GM18858 (cell line): ENCODE measurements around the gene EMP1.
A peak's percentile ranks its signal among the peaks of the same experiment; 100 is the strongest.

ENCODE experiments used
- ATAC-seq: cut with Tn5 transposase; IDR thresholded peaks from one replicate; pipeline ENCODE4 v1.9.1; 2021; ENCODE audit not compliant: unreplicated experiment

The EMP1 gene

DNA sequence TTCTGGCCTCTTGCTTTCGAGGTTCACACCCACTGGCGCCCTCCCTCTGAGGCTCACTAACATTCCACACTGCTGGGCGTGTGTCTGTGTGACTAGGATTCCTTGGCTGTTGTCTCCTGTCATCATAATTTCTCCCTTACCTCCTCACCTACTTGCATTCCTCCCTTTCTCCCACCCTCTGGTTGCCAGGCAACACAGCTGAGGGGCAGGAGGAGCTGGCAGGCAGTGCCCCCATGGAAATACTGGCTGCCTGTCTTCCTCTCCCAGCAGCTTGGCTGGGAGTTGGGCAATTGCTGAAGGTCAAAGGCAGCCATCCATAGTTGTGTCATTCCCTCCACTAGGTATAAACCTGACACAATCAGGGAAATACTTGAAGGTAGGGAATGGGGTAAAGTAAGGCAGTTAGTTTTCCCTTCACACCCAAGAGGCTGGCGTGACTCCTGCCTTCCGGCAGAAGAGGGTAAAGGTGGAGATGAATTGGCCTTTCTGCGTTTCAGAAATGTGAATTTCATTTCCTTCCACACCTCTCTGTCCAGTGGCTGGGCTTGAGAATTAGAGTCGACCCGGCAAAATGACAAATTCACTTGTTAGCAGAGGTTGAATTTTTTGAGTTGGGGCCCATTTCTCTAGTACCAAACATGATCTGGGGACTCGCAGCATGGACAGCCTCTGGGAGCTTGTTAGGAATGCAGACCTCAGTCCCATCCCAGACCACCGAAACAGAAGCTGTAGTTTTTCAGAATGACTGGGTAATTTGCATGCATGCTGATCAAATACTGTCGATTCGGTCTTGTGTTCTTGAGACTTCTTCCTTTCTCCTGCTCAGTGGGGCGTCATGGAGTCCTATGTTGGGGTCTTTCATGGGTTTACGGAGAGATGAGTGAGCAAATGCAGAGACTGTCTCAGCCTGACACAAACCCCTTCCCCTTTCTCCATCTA lies 24.3 kb upstream of the EMP1 start:
- ATAC-seq: no peak

DNA sequence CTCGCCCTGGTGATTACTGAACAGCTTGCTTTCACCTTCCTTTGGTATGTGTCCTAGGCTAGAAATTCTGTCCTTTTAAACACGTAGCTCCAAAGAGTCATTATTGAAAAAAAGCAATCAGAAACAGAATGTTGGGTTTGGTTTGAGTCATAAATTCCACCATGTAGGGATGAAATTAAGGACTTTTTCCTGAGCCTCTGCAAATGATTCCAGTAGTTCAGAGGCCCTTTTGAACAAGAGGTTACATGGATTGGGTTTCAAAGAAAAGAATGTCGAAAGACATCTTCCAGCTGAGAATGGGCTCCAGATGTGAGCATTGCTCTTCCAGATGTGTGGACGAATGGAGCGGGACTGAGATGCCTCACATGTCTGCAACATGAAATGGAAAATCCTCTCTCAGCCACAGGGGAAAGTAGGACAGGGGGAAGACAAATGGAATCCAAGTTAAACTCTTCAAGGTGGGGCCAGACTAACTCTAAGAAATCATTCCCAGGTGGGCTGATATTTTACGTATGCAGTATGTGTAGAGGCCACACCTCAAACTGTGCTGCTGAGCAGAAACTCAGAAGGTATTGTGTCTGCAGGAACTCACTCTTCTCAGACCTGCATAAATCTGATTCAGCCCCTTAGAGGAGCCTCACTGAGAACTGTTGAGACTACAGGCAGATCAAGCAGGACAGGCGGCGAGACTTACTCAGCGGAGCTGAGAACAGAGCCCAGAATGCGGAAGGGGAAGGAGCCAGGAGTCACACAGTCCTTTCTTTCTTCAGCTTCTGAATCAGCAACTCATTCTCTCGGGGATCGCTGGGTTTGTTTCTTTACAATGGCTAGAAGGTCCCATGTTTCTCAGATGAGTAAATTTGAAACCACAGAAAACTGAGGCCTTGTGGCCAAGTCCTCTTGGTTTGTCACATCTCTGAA lies 23.3 kb upstream of the EMP1 start:
- peak; percentile 95 for ATAC-seq

GRCh38 chr12:13175499-13175898 lies 21.0 kb upstream of the EMP1 start:
- ATAC-seq: no peak

DNA sequence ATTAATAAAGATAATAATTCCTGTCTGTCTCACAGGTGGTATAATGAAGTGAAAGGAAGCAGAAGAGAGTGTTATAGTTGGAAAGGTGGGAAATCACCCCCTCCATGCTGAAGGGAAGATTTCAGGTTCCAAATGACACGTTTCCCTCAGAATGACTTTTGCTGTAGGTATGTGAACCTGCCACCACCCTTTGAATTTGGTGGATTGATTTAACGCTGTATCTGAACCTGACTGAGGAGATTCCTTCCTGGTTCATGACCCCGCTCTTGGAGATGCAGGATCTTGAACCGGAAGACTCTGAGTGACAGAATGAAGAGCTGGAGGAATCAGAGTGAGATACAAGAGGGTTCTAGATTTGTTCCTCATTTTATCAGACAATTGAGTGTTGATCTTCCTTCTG lies 20.3 kb upstream of the EMP1 start:
- ATAC-seq: no peak

GRCh38 chr12:13177373-13177772 lies 19.2 kb upstream of the EMP1 start:
- ATAC-seq: no peak

GRCh38 chr12:13177906-13178305 lies 18.6 kb upstream of the EMP1 start:
- ATAC-seq: no peak

DNA sequence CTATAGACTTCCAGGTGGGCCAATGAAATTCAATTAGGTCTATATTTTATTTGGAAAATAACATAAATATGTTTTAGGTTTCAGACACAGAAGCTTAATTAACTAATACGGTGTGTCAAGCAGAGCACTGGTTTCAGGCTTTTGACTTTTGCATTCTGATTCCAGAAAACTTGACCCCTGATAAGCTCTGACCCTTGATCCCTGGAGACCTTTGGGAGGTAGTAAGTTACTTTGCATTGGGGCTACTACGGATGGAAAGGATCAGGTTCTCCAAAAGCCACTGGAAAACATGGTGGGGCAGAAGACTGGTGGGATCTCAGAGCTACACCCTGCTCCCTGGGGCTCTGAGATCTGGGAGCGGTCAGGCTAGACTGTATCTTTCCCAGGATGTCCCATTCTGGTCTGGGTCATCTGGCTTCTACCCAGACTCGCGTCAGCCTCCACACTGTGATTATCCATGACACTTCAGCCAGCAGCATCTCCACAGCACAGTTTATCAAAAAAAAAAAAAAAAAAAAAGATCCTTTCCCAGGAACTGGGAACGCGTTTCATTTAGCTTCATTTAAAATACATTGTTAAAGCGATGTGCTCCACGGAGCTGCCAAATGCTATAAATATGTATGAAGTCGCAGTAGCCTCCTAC lies 17.8 kb upstream of the EMP1 start:
- ATAC-seq: no peak

DNA sequence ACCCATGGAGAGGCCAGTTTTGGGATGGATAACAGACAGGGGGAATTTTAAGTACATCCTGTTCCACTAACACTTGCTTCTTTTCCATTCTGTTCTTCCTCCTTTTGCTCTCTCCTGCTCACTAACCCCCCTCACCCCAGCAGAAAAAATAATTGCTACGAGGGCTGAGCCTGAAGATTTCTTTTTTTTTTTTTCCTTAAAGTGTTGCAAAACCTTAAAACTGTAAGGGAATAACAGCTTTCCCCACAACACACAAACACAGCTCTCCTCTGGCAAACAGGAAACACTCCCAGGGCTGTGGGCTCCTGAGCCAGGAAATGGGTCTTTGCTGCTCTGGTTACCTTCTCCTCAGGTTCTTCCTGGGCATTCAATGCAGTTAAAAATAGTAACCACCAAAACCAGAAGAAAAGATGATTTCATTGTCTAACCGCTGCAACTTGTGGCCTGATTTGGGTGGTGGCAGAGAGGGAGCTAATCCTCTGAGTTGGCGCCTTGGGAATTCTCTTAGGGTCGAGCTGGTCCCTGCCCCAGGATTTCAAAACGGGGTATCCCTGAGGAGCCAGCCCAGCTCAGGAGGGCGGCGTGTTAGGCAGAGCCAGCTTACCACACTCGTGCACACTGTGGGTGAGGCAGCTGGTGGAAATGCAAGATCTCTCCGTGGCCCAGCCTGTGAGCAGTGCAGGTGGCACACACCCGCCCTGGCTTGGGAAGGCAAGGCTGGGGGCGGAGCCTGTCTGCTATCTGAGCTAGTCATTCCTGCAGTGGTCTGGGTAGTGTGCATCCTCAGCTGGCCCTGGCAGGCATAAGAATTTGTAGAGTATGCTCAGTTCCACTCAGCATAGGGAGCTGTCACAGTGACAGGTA lies 17.1 kb upstream of the EMP1 start:
- ATAC-seq: peak; percentile 53

GRCh38 chr12:13181375-13182070 lies 15.0 kb upstream of the EMP1 start:
- no peak for ATAC-seq

DNA sequence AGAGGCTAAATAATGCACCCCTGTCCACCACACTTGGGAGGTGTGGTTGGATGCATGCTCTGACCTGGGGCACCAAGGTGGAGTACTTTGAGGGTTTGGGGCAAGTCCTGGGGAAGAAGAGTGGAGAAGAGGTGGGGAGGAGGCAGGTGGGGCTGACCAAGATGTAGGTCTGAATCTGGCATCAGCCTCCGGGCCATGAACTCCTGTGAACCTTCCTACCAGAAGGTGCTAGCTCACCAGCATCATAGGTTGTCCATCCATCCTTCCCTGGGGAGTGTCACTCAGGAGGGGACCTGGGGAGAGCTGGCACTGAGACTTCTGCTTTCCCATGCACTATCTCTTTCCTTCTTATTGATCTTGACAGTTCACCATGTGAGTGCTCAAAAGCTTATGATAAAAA lies 13.6 kb upstream of the EMP1 start:
- ATAC-seq: no peak

DNA sequence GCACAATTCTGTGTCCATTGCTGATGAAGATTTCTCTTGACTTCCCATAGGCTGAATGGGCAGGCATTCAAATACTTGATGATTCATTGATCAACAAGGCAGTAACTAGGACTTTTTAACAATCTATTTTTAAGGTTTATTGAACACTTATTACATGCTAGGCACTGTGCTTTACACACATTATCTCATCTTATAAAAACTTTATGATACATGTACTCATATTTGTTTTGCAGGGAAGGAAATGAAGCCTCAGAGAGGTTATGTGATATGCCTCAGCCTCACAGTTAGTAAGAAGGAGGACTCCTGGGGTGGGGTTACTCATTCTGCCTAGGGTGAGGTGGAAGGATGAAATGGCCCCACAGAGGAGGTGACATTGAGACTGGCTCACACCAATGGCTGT lies 12.9 kb upstream of the EMP1 start:
- no peak for ATAC-seq

GRCh38 chr12:13186302-13186701 lies 10.2 kb upstream of the EMP1 start:
- no peak for ATAC-seq

DNA sequence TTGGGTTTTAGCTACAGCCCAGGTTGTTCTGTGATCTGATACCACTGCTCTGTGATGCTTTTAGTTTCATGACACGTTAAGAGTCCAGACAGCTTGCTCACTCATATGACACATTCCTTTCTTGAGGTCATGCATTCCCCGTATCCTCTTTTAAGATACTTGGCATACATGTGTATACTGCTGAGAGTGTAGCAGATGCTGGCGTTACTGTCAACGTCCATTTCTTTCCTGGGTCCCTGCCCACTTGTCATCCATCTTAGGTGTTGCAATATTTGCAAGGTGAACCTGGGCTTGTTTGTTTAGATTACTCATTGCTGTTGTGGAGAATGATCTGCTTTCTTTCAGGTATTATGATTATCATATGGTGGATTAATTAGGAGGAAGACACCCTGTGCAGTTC lies 9.1 kb upstream of the EMP1 start:
- peak; percentile 47 for ATAC-seq

DNA sequence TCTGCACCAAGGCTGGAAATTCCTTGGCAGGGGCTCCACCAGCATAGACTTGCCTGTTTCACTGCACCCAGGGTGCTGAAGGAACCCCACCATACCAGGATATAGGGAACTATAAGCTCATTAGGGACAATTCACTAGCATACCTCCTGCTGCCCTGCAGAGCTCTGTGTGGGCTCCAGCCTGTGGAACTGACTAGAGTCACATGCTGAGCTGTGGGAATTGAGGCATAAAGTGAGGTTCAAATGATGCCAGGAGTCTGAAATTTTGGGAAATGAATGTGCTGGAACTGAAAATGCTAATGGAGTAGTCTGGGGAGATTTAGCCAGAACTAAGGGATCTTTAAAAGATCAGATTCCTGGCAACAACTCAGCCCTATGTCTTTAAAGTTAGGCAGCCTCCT lies 7.3 kb upstream of the EMP1 start:
- ATAC-seq: no peak

GRCh38 chr12:13190275-13190674 lies 6.3 kb upstream of the EMP1 start:
- ATAC-seq: no peak

DNA sequence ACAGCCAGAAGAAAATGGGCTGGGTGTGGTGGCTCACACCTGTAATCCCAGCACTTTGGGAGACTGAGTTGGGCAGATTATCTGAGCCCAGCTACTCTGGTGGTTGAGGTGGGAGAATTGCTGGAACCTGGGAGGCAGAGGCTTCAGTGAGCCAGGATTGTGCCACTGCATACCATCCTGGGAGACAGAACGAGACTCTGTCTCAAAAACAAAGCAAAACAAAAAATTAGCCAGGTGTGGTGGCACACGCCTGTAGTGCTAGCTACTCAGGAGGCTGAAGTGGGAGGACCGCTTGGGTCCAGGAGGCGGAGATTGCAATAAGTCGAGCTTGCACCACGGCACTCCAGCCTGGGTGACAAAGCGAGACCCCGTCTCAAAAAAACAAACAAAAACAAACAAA lies 3.8 kb upstream of the EMP1 start:
- no peak for ATAC-seq

- ATAC-seq: no peak
These were observed 2.9 kb upstream of the EMP1 start for GRCh38 chr12:13193505-13194231.

DNA sequence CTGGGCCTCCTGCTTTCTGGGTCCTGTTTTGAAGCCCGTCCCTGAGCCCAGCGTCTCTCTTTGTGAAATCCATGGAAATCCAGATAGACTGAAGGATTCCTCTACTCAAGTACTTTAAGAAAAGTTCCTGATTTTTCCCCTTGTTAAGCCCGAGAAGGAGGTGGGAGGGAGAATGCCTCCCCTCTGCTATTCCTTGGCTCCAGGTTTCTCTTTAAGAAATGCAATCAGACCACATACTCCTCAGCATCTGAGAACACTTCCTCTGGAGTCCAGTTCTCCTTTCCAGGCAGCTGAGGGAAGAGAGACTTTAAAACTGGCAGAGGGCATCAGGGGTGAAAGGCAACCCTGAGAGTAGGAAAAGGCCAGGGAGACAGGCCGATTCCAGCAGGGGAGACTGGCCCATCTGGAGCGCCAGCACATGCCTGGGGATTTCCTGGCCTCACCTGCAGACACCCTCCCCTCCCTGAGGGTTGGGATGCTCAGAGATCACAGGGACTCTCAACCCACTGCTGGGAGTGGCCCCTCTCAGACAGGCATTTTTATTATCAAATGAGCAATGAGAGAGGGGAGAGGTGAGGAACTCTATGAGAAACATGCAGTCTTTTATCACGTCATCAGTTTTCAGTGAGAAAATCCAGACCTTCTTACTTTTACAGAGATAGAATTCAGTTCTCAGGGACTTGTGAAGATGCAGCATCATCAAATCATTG lies 2.0 kb upstream of the EMP1 start:
- ATAC-seq: no peak

DNA sequence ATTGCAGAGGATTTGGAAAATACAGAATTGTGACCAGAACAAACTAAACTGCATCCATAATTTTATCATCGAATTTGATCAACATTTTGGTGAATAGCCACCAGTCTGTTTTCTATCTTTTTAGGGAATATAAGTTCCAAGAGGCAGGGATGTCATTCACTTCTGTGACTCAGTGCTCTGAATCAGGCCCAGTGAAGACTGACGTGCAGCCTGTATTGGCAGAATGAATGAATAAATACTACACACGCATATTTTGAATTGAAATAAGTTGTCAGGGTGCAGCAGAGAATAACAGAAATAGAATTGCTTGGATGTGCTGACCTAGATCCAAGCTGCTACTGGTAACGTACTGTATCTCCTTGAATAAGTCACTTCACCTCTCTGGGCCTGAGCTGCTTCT lies 1.3 kb upstream of the EMP1 start:
- ATAC-seq: no peak
